Prostate gland (tissue), 2 donors: ENCODE results near the gene HOXC5. TPM values are rescaled to one million over a fixed set of nuclear protein-coding genes. Genes with fewer than 3 reads are reported as not detected.

Experiments used
- DNase-seq: peaks from one replicate; pipeline ENCODE4 v3.0.0-alpha.2; 2019; ENCODE audit warnings: low spot score
- H3K27ac ChIP-seq, 2 donors: fragments of 200-600 bp; sonication (generic); 2 replicates each; pipeline ENCODE4 v1.5.1; 2017 to 2019
- H3K27me3 ChIP-seq: fragments of 200-600 bp; sonication (generic); replicated peaks from 2 replicates; pipeline ENCODE4 v1.5.1; 2019; ENCODE audit not compliant: insufficient read depth
- H3K36me3 ChIP-seq, 2 donors: fragments of 200-600 bp; sonication (generic); 1 replicate in 1 of 2; 2 replicates in 1 of 2; pipeline versions ENCODE4 v1.5.1 to v1.8.1; 2017 to 2019
- H3K4me1 ChIP-seq: fragments of 200-600 bp; sonication (generic); replicated peaks from 2 replicates; pipeline ENCODE4 v1.5.1; 2019
- H3K4me3 ChIP-seq, 2 donors: fragments of 200-600 bp; sonication (generic); 2 replicates each; pipeline ENCODE4 v1.5.1; 2017 to 2019
- H3K9me3 ChIP-seq: fragments of 200-600 bp; sonication (generic); 2 replicates; pipeline ENCODE4 v1.5.1; 2017
- POLR2A ChIP-seq: fragments of 450-650 bp; IDR thresholded peaks from one replicate; pipeline ENCODE4 v1.6.1; 2016; ENCODE audit warnings: antibody characterized with exemption, mild to moderate bottlenecking
- POLR2AphosphoS5 ChIP-seq: sonication (generic); formaldehyde crosslinking; IDR thresholded peaks from one replicate; pipeline ENCODE4 v1.6.1; 2017; ENCODE audit warnings: antibody characterized with exemption
- WGBS: methylation state at CpG from one replicate; pipeline ENCODE4 v1.1.5; 2018; 5-methylcytosine and 5-hydroxymethylcytosine counted together
- intact Hi-C: fragments of 100-400 bp; cut with DNase I; formaldehyde crosslinking; loops from one replicate; pipeline ENCODE4 v1.14.2; 2022
- total RNA-seq, 2 donors: library from RNA; depleted of rRNA; stranded (reverse); fragments of >200 nt; gene quantifications; one replicate each; pipeline ENCODE4 v1.1.0, GENCODE V29; 2016
- TF ChIP-seq, protein P1 (sequence below), 4 experiments: fragments of 200-600 bp in 2 of 4; fragments of 450-650 bp in 2 of 4; sonication (generic) in 2 of 4; IDR thresholded peaks; 1 replicate in 3 of 4; 2 replicates in 1 of 4; pipeline ENCODE4 v1.5.1; 2016 to 2019; ENCODE audit warnings: antibody characterized with exemption in 4 of 4, mild to moderate bottlenecking in 2 of 4, moderate library complexity in 2 of 4

HOXC5 gene
- total RNA-seq, 2 donors from 2014 or later = 2.8 TPM; not detected in 1

DNA sequence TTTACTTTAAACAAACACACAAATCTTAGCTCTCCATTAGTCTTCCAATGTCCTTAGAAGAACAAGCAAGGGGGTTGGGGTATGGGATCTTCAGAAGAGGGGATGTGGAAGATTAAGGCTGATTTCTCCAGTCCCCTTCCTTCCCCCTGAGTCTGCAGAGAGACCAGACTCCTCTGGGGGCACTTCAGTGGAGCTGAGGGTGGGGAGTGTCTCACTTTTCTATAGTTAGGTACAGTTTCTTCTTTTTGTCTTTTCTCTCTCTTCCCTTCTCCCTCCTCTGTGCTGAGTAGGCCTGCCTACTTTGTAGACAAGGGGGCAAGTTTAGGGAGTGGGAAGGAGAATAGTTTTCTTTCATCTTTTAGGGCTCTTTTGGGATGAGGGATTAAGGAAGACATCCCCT is 23.3 kb downstream of the HOXC5 start:
- intact Hi-C loops = no loop called here
- no peaks in the 10 kb centered on the region for H3K9me3 ChIP-seq
- no peak overlapping the region for H3K4me3 ChIP-seq
- TF ChIP-seq, protein P1, sequence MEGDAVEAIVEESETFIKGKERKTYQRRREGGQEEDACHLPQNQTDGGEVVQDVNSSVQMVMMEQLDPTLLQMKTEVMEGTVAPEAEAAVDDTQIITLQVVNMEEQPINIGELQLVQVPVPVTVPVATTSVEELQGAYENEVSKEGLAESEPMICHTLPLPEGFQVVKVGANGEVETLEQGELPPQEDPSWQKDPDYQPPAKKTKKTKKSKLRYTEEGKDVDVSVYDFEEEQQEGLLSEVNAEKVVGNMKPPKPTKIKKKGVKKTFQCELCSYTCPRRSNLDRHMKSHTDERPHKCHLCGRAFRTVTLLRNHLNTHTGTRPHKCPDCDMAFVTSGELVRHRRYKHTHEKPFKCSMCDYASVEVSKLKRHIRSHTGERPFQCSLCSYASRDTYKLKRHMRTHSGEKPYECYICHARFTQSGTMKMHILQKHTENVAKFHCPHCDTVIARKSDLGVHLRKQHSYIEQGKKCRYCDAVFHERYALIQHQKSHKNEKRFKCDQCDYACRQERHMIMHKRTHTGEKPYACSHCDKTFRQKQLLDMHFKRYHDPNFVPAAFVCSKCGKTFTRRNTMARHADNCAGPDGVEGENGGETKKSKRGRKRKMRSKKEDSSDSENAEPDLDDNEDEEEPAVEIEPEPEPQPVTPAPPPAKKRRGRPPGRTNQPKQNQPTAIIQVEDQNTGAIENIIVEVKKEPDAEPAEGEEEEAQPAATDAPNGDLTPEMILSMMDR (IDR thresholded peaks at IDR 0.05) = no peak
- TF ChIP-seq POLR2AphosphoS5 (no peak), POLR2A (no peak)
- DNase-seq = no peak
- no peaks in the 10 kb centered on the region for H3K36me3 ChIP-seq
- no peaks in the 10 kb centered on the region for H3K4me1 ChIP-seq
- peaks cover 52% of the 10 kb centered on the region for H3K27me3 ChIP-seq
- H3K27ac ChIP-seq = no peak overlapping the region

DNA sequence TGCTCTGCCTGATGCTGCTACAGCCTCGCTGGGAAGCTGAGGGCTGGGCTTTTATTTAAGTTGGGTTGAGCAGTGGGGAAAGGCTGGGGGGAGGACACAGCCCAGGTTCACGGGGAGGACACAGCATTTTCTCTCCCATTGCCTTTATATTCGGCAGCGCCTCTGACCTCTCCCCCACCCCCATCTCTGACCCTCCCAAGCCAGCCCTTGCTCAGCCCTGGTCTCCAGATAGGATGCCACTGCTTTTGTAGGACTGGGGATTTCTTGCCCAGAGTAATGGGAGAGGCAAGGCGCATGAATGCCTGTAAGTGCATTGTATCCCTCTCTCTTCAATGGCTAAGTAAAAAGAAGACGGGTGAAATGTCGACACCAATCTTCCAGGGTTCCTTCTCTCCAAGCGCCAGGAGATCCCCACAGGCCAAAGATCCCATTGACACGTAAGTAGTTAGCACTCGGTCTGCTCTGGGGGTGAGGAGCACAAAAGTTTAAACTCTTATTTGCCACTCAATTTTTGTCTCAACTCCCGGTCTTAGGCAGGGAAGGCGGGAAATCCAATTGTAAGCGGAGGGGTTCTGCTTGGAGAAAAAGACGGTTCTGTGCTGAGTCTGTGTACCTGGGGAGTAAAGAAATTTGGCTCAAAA is 25.4 kb downstream of the HOXC5 start:
- H3K9me3 ChIP-seq = no peaks in the 10 kb centered on the region
- peaks cover 46% of the 10 kb centered on the region for H3K27me3 ChIP-seq
- no peak overlapping the region for H3K4me3 ChIP-seq
- no peak for DNase-seq
- 49% methylated on average over 14 of the region's 14 CpGs for WGBS
- no peaks in the 10 kb centered on the region for H3K4me1 ChIP-seq
- intact Hi-C loops = no loop called here
- TF ChIP-seq, protein P1 (IDR thresholded peaks at IDR 0.05) = no peak
- TF ChIP-seq POLR2A (no peak), POLR2AphosphoS5 (no peak)
- H3K36me3 ChIP-seq = no peaks in the 10 kb centered on the region
- H3K27ac ChIP-seq = no peak overlapping the region

DNA sequence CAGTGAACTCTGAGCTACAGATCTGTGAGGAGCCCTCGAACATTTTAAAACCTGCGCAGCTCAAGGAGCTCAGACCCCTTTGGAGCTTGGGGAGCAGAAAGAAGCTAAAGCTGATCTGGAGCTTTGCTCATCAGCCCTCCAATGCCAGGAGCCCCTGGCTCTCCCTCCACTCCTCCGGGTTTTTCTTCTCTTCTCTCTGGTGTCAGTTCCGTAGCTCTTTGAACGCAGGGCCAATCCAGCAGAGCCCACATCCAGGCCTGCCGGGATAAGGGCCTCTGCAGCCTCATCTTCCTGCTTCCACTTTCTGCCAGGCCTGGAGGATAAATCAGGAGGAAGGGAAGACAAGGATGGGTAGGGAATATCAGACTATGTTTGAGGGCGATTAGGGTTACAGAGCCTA is 26.8 kb downstream of the HOXC5 start:
- no peak overlapping the region for H3K27ac ChIP-seq
- intact Hi-C loops = no loop called here
- TF ChIP-seq POLR2AphosphoS5 (no peak), POLR2A (no peak)
- TF ChIP-seq, protein P1 (IDR thresholded peaks at IDR 0.05) = no peak
- H3K36me3 ChIP-seq = no peaks in the 10 kb centered on the region
- peaks cover 37% of the 10 kb centered on the region for H3K27me3 ChIP-seq
- H3K4me1 ChIP-seq = no peaks in the 10 kb centered on the region
- WGBS = 30% methylated on average over 7 of the region's 7 CpGs
- no peak overlapping the region for H3K4me3 ChIP-seq
- DNase-seq = no peak
- no peaks in the 10 kb centered on the region for H3K9me3 ChIP-seq

DNA sequence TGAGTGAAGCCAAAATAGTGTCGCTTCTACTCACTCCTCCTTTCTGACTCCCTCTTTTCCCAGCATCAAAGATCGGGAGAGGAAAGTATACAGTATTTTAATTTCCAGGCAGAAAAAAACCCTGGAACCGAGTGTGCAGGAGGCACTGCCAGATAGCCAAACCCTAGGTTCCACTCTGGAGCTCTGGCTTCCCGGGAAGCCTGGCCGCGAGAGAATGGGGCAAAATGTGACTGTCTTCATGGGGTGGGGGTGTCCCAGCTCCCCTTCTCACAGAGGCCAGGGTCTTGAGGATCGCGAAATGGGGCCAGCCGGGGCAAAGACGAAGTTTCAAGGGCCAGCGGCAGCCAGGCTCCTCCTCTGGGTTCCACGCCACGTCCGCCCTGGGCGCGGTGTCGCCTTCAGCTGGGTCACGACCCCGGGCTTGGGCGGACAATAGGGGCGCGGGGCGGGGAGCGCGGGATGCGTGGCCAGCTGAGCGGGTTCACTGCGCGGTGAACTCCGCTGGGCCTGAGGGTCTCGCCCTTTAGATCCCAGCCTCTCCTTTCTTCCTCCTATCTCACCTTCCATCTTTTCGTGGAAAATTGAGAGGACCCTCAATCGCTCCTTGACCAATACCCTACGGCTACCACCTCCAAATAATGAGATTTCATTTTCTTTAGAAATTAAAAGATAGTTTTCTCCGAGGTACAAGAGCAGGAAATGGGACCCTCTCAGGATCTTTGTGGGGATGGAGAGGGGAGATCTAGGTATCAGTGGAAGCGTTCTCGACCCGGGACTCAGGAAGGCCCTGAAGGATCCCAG is 27.5 kb downstream of the HOXC5 start:
- WGBS = 29% methylated on average over 37 of the region's 38 CpGs
- peaks cover 34% of the 10 kb centered on the region for H3K27me3 ChIP-seq
- no peak overlapping the region for H3K27ac ChIP-seq
- TF ChIP-seq, protein P1 (IDR thresholded peaks at IDR 0.05) = no peak
- TF ChIP-seq POLR2AphosphoS5 (no peak), POLR2A (no peak)
- no peak for DNase-seq
- intact Hi-C loops = no loop called here
- no peak overlapping the region for H3K4me3 ChIP-seq
- H3K9me3 ChIP-seq = no peaks in the 10 kb centered on the region
- H3K36me3 ChIP-seq = no peaks in the 10 kb centered on the region
- no peaks in the 10 kb centered on the region for H3K4me1 ChIP-seq
